Muscle of arm (tissue), 12 donors: ENCODE measurements around the gene SLC6A19. TPM values are rescaled to one million over a fixed set of nuclear protein-coding genes. Genes with fewer than 3 reads are reported as not detected.

Experiments used
- DNase-seq: peaks from one replicate; pipeline ENCODE4 v3.0.0-alpha.2; 2013
- polyA plus RNA-seq, 12 donors: library from polyadenylated mRNA; unstranded; fragments of 120-200 nt; gene quantifications; one replicate each; pipeline ENCODE4 v1.2.1, GENCODE V29; 2013; ENCODE audit not compliant: insufficient read length in 12 of 12

Gene SLC6A19
- polyA plus RNA-seq, 12 donors: 0.03 to 5.2 (median 0.07) TPM; not detected in 5

DNA sequence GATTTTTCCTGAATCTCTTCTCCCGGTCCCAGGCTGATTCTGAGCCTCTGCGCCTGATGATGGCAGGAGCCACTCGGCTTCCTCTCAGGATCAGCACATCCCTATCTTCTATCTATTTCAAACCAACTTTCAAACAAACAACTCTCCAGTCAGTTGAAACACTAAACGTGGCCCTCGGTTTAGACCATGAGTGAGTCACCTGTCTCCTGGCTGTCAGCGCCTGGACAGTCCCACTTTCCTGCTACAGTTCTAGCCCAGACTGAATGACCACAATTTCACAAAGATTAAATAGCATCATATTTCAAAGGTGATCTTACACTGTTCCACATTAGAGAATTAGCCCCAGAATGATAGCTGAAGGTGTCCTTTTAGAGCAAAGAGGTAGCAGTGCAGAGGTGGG is 6.2 kb downstream of the SLC6A19 start:
- no peak for DNase-seq

GRCh38 chr5:1208221-1208742 is 6.9 kb downstream of the SLC6A19 start:
- no peak for DNase-seq

GRCh38 chr5:1208743-1209488 is 7.5 kb downstream of the SLC6A19 start:
- DNase-seq: peak; percentile 15

DNA sequence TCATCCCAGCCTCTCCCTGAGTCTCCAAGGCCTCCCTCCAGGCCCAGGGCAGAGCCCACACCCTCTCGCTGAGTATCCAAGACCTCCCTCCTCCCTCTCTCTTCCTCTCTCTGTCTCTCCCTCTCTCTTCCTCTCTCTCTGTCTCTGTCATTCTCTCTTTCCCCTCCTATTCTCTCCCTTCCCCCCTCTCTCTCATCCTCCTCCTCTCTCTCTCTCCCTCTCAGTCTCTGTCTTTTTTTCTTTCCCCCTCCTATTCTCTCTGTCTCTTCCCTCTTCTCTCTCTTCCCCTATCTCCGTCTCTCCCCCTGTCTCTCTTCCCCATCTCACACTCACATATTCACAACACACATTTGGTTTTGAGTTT is 8.1 kb downstream of the SLC6A19 start:
- DNase-seq: no peak

GRCh38 chr5:1209896-1210776 is 8.7 kb downstream of the SLC6A19 start:
- DNase-seq: no peak

DNA sequence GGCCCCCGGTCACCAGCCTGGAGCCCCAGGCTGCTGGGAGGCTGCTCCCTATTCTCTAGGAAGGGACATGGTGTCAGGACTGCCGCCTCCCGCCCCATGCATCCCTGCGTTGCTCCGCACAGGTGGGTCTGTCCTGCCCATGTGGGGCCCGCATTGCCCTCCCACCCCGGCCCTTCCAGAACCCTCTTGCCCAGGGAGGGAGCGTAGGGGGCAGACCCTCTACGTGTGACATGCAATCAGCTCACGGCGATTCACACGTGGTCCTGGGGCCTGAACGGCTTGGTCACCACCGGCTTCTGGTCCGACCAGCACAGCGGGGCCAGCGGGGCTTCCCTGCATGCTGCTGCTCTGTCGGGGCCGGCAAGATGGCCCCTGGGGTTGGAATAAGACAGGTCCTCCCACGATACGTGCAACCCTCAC is 9.4 kb downstream of the SLC6A19 start:
- no peak for DNase-seq

GRCh38 chr5:1211701-1212100 is 10.3 kb downstream of the SLC6A19 start:
- DNase-seq: no peak

GRCh38 chr5:1212271-1212670 is 10.9 kb downstream of the SLC6A19 start:
- no peak for DNase-seq

DNA sequence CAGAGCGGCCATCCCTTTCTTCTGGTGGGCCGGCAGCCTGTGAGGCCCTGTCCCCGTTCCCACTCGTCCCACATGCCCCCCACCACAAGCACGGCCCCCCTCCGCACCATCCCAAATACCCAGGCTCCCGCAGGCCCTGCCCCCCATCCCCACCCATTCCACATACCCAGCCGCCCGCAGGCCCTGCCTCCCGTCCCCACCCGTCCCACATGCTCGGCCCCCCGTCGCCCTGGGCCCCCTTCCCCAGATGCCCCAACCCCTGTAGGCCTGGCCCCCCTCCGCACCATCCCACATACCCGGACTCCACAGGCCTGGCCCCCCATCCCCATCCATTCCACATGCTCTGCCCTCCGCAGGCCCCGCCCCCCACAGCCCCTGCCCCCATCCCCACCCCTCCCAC is 11.5 kb downstream of the SLC6A19 start:
- no peak for DNase-seq

DNA sequence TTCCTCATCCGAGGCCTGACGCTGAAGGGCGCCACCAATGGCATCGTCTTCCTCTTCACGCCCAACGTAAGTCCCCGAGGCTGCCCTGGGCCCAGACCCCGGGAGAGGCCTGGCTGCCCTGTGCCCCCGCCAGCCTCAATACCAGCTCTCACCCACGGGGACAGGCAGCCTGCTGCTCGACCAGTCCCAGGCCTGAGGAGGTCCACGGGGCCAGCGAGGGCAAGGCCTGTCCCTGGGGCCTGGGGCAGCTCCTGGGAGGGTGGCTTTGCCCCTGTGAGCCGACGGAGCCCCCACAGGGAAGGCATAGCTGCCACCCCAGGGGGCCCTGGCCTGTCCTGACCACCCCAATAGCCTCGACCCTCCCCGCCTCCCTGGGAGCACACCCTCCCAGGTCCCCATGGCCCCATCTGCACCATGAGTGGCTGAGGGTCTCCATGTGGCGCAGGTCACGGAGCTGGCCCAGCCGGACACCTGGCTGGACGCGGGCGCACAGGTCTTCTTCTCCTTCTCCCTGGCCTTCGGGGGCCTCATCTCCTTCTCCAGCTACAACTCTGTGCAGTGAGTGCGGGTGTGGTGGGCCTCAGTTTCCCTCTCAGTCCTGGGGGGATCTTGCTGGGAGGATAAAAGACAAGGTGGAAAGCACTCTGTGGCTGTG is 12.2 kb downstream of the SLC6A19 start:
- DNase-seq: no peak

- no peak for DNase-seq
These were observed 13.0 kb downstream of the SLC6A19 start for GRCh38 chr5:1214163-1214935.

DNA sequence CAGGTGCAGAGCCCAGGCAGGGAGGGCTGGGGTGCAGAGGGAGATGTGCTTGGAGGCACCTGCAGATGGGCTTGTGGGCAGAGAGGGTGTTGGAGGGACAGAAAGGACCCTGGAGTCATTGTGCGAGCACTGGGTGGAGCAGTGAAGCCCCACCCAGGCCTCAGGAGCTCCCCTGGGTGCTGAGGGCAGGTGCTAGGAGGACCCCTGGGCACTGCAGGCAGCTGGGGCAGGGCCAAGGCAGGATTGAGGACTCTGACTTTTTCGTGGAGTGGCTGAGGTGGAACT is 13.5 kb downstream of the SLC6A19 start:
- no peak for DNase-seq

DNA sequence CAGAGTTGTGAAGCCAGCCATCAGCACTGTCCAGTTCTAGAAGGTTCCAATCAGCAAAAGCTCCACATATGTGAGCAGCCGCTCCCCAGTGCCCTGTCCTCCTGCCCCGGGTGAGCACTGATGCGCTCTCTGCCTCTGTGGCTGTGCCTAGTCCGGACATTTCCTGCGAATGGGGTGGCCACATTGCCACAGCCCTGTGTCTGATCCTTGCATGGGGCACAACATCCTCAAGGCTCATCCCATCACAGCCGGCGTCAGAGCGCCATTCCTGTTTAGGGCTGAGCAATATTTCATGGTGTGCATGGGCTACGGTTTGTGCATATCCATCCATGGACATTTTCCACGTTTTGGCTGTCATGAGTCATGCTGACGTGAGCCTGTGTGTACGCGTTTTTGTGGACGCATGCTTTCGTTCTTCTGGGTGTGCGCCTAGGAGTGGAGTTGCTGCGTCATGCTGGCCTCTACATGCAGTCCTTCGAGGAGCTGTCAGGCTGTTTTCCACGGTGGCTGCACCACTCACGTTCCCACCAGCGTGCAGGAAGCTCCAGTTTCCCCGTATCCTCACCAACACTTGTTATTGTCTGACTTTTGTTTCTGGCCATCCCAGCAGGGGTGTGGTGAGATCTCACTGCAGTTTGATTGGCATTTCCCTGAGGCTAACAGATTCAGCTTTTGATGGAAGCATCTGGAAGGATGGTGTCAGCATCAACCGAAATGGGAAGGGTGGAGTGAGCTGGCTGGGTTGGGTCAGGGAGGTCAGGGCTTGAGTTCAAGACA is 14.1 kb downstream of the SLC6A19 start:
- no peak for DNase-seq

DNA sequence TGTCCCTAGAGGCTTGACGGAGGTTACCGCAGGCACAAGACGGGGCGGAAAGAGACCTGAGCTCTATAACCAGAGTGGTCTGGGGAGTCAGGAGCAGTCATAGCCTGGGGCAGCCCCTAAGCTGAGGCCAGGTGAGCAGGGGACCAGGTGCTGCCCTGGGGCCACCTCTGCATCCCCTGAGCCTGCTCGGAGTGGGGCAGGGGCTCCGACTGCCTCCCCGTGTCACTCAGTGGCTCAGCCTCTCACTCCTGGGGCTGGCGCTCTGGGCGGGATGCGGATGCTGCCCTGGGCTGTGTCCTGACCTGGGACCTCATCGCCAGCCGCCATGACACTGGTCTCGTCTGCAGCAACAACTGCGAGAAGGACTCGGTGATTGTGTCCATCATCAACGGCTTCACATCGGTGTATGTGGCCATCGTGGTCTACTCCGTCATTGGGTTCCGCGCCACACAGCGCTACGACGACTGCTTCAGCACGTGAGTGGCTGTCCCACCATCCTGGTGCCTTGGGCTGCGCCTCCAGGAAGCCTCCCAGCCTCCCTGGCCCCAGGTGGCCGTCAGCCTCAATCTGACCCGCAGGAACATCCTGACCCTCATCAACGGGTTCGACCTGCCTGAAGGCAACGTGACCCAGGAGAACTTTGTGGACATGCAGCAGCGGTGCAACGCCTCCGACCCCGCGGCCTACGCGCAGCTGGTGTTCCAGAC is 15.0 kb downstream of the SLC6A19 start:
- no peak for DNase-seq

GRCh38 chr5:1216918-1217295 is 15.5 kb downstream of the SLC6A19 start:
- DNase-seq: no peak

DNA sequence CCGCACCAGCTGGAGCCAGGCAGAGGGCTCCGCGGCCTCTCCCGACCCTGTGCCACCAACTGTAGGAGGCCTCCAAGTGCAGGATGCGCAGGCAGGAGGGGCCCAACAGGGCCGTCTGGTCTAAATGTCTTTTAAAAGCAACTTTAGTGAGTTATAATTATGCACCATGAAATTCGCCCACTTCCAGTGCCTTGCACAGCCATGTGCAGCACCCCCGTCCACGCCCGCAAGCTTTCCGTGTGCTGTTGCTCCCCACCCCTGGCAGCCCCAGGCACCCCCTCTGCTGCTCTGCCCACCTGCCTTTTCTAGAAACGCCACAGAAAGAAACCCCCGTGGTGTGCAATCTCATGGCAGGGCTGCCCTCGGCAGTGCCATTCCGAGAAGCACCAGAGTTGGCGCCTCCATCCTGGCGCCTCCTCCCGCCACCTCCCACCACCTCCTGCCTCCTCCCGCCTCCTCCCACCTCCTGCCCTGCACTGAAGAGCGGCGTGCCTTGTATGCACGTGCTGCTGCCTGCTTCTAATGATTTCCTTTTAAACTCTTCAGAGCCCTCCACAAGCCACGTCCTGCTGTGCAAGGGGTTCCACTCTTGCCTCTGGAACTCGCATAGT is 16.3 kb downstream of the SLC6A19 start:
- DNase-seq: no peak

- DNase-seq: no peak
These were observed 17.1 kb downstream of the SLC6A19 start for GRCh38 chr5:1218351-1219080.

DNA sequence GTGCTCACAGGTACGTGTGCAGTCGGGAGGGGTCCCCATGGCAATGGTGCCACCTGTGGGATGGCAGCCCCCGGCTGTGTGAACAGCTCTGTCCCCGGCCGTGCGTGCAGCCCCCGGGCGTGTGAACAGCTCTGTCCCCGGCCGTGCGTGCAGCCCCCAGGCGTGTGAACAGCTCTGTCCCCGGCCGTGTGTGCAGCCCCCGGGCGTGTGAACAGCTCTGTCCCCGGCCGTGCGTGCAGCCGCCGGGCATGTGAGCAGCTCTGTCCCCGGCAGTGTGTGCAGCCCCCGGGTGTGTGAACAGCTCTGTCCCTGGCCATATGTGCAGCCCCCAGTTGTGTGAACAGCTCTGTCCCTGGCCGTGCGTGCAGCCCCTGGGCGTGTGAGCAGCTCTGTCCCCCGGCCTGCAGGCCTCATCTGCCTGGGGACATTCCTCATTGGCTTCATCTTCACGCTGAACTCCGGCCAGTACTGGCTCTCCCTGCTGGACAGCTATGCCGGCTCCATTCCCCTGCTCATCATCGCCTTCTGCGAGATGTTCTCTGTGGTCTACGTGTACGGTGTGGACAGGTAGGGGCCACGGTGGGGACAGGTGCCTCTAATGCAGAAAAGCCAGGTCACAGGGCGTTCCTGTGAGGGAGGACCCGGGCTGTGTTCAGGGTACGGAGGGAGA is 17.8 kb downstream of the SLC6A19 start:
- DNase-seq: no peak

DNA sequence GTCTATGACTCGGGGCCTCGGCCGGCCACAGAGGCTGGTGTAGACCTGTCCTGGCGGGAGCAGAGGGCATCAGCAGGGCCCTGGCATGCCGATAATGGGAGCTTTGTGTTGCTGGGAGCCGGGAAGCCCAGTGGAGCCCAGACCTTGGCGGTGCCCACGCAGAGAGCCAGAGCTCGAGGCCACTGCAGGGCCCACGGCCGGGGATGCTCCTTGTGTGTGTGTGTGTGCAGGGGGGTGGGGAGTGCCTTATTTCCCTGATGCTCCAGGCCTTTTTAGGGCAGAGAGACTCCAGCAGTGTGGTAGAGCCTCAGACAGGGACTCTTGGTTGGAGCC is 18.3 kb downstream of the SLC6A19 start:
- DNase-seq: no peak
